HepG2 (cell line): Measurements from ENCODE around the gene USP10. TPM values are rescaled to one million over a fixed set of nuclear protein-coding genes. Genes with fewer than 3 reads are reported as not detected.
A peak's percentile ranks its signal among the peaks of the same experiment; 100 is the strongest.

Source experiments
- ARNT2 ChIP-seq: sonication (generic); formaldehyde crosslinking; IDR thresholded peaks from 2 replicates; pipeline ENCODE4 v1.8.0; 2022; ENCODE audit warnings: mild to moderate bottlenecking, low read depth, missing genetic modification reagents, moderate library complexity
- ATM ChIP-seq: fragments of 450-650 bp; IDR thresholded peaks from 2 replicates; pipeline ENCODE4 v1.7.1; 2017; ENCODE audit warnings: mild to moderate bottlenecking, borderline replicate concordance
- BRD4 ChIP-seq: sonication (generic); formaldehyde crosslinking; IDR thresholded peaks from 2 replicates; pipeline ENCODE4 v1.4.0; 2020; ENCODE audit warnings: missing genetic modification reagents
- CC2D1A ChIP-seq: sonication (generic); formaldehyde crosslinking; IDR thresholded peaks from 2 replicates; pipeline ENCODE4 v1.8.1; 2023; ENCODE audit warnings: mild to moderate bottlenecking, missing genetic modification reagents
- CEBPG ChIP-seq: IDR thresholded peaks from 2 replicates; pipeline ENCODE4 v1.6.1; 2016
- FOXO1 ChIP-seq: sonication (generic); formaldehyde crosslinking; IDR thresholded peaks from 2 replicates; pipeline ENCODE4 v1.4.0; 2020; ENCODE audit warnings: missing genetic modification reagents
- HIVEP1 ChIP-seq: sonication (generic); formaldehyde crosslinking; IDR thresholded peaks from 2 replicates; pipeline ENCODE4 v1.4.0; 2020; ENCODE audit warnings: mild to moderate bottlenecking, missing genetic modification reagents
- JUN ChIP-seq: sonication (generic); formaldehyde crosslinking; IDR thresholded peaks from 2 replicates; pipeline ENCODE4 v1.4.0; 2020; ENCODE audit warnings: mild to moderate bottlenecking, missing genetic modification reagents
- MTA1 ChIP-seq: sonication (generic); formaldehyde crosslinking; IDR thresholded peaks from 2 replicates; pipeline ENCODE4 v1.4.0; 2020; ENCODE audit warnings: missing genetic modification reagents, mild to moderate bottlenecking, borderline replicate concordance
- NRL ChIP-seq: sonication (generic); formaldehyde crosslinking; IDR thresholded peaks from 2 replicates; pipeline ENCODE4 v1.5.0; 2020; ENCODE audit warnings: missing genetic modification reagents, mild to moderate bottlenecking, moderate library complexity, borderline replicate concordance
- PCBP2 ChIP-seq: fragments of 200-400 bp; formaldehyde crosslinking; optimal IDR thresholded peaks from 2 replicates; pipeline ENCODE3; 2018; ENCODE audit warnings: low read length, low read depth; ENCODE audit not compliant: poor library complexity, severe bottlenecking
- PHF21A ChIP-seq: sonication (generic); formaldehyde crosslinking; IDR thresholded peaks from 2 replicates; pipeline ENCODE4 v1.5.0; 2020; ENCODE audit warnings: mild to moderate bottlenecking, missing genetic modification reagents
- RFX5 ChIP-seq: IDR thresholded peaks from 2 replicates; pipeline ENCODE4 v1.6.1; 2011; ENCODE audit warnings: low read depth, low read length, improper control_type of control experiment
- SIN3B ChIP-seq: fragments of 150-350 bp; IDR thresholded peaks from 2 replicates; pipeline ENCODE4 v1.6.1; 2014; ENCODE audit warnings: low read length
- TAF1 ChIP-seq: sonication (generic); formaldehyde crosslinking; IDR thresholded peaks from 2 replicates; pipeline ENCODE4 v1.4.0; 2020; ENCODE audit warnings: missing genetic modification reagents
- YEATS2 ChIP-seq: sonication (generic); formaldehyde crosslinking; IDR thresholded peaks from 2 replicates; pipeline ENCODE4 v1.4.0; 2020; ENCODE audit warnings: missing genetic modification reagents, borderline replicate concordance
- ZFX ChIP-seq: sonication (generic); formaldehyde crosslinking; IDR thresholded peaks from 2 replicates; pipeline ENCODE4 v1.4.0; 2020; ENCODE audit warnings: mild to moderate bottlenecking, low read depth, missing genetic modification reagents, moderate library complexity
- ZNF317 ChIP-seq: sonication (generic); formaldehyde crosslinking; IDR thresholded peaks from 2 replicates; pipeline ENCODE4 v1.5.0; 2020; ENCODE audit warnings: mild to moderate bottlenecking, missing genetic modification reagents
- ZNF709 ChIP-seq: sonication (generic); formaldehyde crosslinking; IDR thresholded peaks from 2 replicates; pipeline ENCODE4 v1.5.0; 2020; ENCODE audit warnings: mild to moderate bottlenecking, missing genetic modification reagents
- ZNF839 ChIP-seq: sonication (generic); formaldehyde crosslinking; IDR thresholded peaks from 2 replicates; pipeline ENCODE4 v1.4.0; 2020; ENCODE audit warnings: missing genetic modification reagents, mild to moderate bottlenecking, borderline replicate concordance
- ZNF883 ChIP-seq: sonication (generic); formaldehyde crosslinking; IDR thresholded peaks from 2 replicates; pipeline ENCODE4 v1.5.1; 2020; ENCODE audit warnings: mild to moderate bottlenecking, missing genetic modification reagents; ENCODE audit errors: not compliant biosample characterization
- ZSCAN21 ChIP-seq: sonication (generic); formaldehyde crosslinking; IDR thresholded peaks from 2 replicates; pipeline ENCODE4 v1.8.0; 2022; ENCODE audit warnings: mild to moderate bottlenecking, missing genetic modification reagents, moderate library complexity, borderline replicate concordance
- polyA plus RNA-seq, 8 experiments: library from polyadenylated mRNA; depleted of rRNA in 3 of 8; stranded (reverse) in 7 of 8; unstranded in 1 of 8; fragments of >200 nt; fragmentation: Illumina TruSeq in 4 of 8; extraction: Trizol in 4 of 8; gene quantifications; 2 replicates each; pipeline versions ENCODE4 v1.2.1 to v1.2.3, GENCODE V29; 2011 to 2016; ENCODE audit warnings: low read depth in 4 of 8, missing spikeins in 1 of 8, mixed read lengths in 1 of 8; ENCODE audit not compliant: insufficient read depth in 1 of 8
- total RNA-seq, 5 experiments: library from RNA; depleted of rRNA; stranded (reverse); fragments of >200 nt; fragmentation: Illumina TruSeq; extraction: Trizol; gene quantifications; 2 replicates each; pipeline ENCODE4 v1.2.3, GENCODE V29; 2016; ENCODE audit warnings: low read depth in 1 of 5
- TF ChIP-seq, protein P1 (sequence below): sonication (generic); formaldehyde crosslinking; IDR thresholded peaks from 2 replicates; pipeline ENCODE4 v1.8.1; 2023; ENCODE audit warnings: mild to moderate bottlenecking, missing genetic modification reagents
- TF ChIP-seq, protein P2 (sequence below): sonication (generic); formaldehyde crosslinking; IDR thresholded peaks from 2 replicates; pipeline ENCODE4 v1.4.0; 2020; ENCODE audit warnings: missing genetic modification reagents
- TF ChIP-seq, protein P3 (sequence below): sonication (generic); formaldehyde crosslinking; IDR thresholded peaks from 2 replicates; pipeline ENCODE4 v1.8.1; 2023; ENCODE audit warnings: mild to moderate bottlenecking, missing genetic modification reagents, borderline replicate concordance
- TF ChIP-seq, protein P4 (sequence below): sonication (generic); formaldehyde crosslinking; IDR thresholded peaks from 2 replicates; pipeline ENCODE4 v1.5.1; 2020; ENCODE audit warnings: missing genetic modification reagents, mild to moderate bottlenecking, borderline replicate concordance

The USP10 gene
- total and polyA plus RNA-seq, 2 of the 13 experiments (the other 11 are each of a cell fraction or from before 2014, with no cell fraction given): 79.1 to 122 TPM

DNA sequence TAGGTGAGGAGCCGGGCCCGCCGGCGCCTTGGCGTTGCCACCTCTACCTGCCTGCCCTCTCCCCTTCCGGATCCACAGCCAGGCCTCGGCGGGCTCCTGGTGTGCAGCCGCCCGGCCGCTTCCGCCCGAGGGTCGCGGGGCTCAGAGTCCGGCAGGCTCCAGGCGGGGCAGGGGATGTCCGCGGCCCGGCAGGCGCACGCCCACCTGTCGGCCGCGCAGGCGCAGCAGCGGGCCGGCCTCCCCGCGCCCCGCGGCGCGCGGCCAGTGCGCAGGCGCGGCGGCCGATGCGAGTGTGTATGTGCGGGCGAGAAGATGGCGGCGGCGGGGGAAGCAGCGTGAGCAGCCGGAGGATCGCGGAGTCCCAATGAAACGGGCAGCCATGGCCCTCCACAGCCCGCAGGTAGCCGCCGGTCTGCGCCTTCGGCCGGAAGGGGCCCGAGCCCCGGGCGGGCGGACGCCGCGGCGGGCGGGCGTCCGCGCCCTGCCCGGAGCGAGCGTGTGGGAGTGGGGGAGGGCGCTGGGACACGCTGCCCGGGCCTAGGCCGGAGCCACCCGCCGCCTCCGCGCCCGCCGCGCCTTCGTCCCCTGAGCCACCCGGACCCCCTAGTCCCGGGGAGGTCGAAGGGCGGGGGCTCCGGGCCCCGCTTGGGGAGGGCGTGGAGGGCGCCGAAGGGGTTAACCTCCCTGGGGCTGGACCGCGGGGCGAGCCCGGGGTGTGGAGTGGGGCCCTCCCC is at the start of gene USP10 (continued):
- TF ChIP-seq BRD4 (CRISPR knock-in tag) (peak; percentile 81; the same call in 1 of the 2 replicates), NRL (CRISPR knock-in tag) (peak; percentile 75; the same call in 1 of the 2 replicates), ZFX (CRISPR knock-in tag) (peak; percentile 98), PHF21A (CRISPR knock-in tag) (no peak), TAF1 (CRISPR knock-in tag) (peak; percentile 86), HIVEP1 (CRISPR knock-in tag) (no peak; the same call in 1 of the 2 replicates), CC2D1A (CRISPR knock-in tag) (no peak), ATM (no peak), YEATS2 (peak; percentile 83; the same call in 1 of the 2 replicates), CEBPG (no peak), PCBP2 (no peak), ZSCAN21 (CRISPR knock-in tag) (peak; percentile 26; the same call in 1 of the 2 replicates), ZNF317 (no peak), RFX5 (no peak), SIN3B (peak; percentile 4; the same call in 1 of the 2 replicates), MTA1 (CRISPR knock-in tag) (no peak), ZNF883 (CRISPR knock-in tag) (peak; percentile 87), FOXO1 (0 out of 2 replicates have a peak, but pooled peaks have one; percentile 2), ZNF839 (CRISPR knock-in tag) (no peak), ARNT2 (CRISPR knock-in tag) (peak; percentile 65), JUN (no peak), ZNF709 (CRISPR knock-in tag) (no peak)
- TF ChIP-seq, protein P1, sequence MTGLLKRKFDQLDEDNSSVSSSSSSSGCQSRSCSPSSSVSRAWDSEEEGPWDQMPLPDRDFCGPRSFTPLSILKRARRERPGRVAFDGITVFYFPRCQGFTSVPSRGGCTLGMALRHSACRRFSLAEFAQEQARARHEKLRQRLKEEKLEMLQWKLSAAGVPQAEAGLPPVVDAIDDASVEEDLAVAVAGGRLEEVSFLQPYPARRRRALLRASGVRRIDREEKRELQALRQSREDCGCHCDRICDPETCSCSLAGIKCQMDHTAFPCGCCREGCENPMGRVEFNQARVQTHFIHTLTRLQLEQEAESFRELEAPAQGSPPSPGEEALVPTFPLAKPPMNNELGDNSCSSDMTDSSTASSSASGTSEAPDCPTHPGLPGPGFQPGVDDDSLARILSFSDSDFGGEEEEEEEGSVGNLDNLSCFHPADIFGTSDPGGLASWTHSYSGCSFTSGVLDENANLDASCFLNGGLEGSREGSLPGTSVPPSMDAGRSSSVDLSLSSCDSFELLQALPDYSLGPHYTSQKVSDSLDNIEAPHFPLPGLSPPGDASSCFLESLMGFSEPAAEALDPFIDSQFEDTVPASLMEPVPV (CRISPR knock-in tag): no peak; the same call in 1 of the 2 replicates
- TF ChIP-seq, protein P2, sequence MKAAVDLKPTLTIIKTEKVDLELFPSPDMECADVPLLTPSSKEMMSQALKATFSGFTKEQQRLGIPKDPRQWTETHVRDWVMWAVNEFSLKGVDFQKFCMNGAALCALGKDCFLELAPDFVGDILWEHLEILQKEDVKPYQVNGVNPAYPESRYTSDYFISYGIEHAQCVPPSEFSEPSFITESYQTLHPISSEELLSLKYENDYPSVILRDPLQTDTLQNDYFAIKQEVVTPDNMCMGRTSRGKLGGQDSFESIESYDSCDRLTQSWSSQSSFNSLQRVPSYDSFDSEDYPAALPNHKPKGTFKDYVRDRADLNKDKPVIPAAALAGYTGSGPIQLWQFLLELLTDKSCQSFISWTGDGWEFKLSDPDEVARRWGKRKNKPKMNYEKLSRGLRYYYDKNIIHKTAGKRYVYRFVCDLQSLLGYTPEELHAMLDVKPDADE: peak; percentile 84; the same call in 1 of the 2 replicates
- TF ChIP-seq, protein P3, sequence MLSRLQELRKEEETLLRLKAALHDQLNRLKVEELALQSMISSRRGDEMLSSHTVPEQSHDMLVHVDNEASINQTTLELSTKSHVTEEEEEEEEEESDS (CRISPR knock-in tag): no peak
- TF ChIP-seq, protein P4, sequence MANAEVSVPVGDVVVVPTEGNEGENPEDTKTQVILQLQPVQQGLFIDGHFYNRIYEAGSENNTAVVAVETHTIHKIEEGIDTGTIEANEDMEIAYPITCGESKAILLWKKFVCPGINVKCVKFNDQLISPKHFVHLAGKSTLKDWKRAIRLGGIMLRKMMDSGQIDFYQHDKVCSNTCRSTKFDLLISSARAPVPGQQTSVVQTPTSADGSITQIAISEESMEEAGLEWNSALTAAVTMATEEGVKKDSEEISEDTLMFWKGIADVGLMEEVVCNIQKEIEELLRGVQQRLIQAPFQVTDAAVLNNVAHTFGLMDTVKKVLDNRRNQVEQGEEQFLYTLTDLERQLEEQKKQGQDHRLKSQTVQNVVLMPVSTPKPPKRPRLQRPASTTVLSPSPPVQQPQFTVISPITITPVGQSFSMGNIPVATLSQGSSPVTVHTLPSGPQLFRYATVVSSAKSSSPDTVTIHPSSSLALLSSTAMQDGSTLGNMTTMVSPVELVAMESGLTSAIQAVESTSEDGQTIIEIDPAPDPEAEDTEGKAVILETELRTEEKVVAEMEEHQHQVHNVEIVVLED: peak; percentile 66; the same call in 1 of the 2 replicates
